SH-SY5Y (cell line): ENCODE data around the gene ETV6.
A peak's percentile ranks its signal among the peaks of the same experiment; 100 is the strongest.

Experiments used
- GATA2 ChIP-seq: IDR thresholded peaks from 2 replicates; pipeline ENCODE4 v1.6.1; 2011; ENCODE audit warnings: mild to moderate bottlenecking, low read depth, low read length
- GATA3 ChIP-seq: IDR thresholded peaks from 2 replicates; pipeline ENCODE4 v1.6.1; 2011; ENCODE audit warnings: low read depth, mild to moderate bottlenecking, low read length, moderate library complexity

The ETV6 gene

GRCh38 chr12:11654802-11655201, 5.3 kb downstream of the ETV6 start:
- no peak for TF ChIP-seq GATA2
- no peak for TF ChIP-seq GATA3

DNA sequence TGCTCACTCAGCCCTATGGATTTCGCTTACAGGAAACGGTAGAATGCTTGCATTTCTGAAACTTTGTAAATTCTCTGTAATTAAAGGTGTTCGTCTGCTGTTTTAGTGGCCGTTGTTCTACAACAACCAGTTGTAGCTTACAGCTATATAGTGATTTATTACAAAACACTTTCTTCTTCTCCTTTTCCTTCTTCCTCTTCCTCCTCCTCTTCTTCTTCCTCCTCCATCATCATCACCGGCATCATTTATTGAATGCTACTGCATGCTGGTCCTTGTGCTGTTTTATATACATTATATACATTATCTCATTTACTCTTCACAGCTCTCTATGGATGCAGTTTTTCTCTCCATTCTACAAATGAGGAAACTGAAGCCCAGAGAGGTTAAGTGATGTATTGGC, 6.4 kb downstream of the ETV6 start:
- TF ChIP-seq GATA3, result no peak
- TF ChIP-seq GATA2, result no peak

GRCh38 chr12:11656550-11656949, 7.1 kb downstream of the ETV6 start:
- TF ChIP-seq GATA3 (no peak), GATA2 (no peak)

GRCh38 chr12:11657511-11657910, 8.0 kb downstream of the ETV6 start:
- TF ChIP-seq GATA3 (no peak), GATA2 (no peak)

DNA sequence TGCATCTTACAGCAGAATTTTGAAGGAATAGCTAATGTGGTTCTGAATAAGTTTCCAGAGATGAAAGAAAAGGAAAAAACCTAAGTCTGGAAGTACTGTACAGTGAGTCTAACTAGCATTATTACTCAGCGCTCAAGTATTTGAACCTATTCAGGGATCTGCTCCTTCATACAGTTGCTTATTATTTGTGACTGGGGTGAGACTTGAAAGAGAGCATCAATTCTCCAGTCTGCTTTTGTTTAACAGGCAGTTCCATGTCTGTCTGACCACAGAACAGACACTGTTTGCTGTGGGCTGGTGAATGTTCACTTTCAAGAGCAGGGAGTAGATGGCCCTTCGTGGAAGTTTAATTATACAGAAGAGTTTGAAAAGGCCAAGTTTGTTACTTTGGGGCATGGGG, 9.3 kb downstream of the ETV6 start:
- no peak for TF ChIP-seq GATA2
- TF ChIP-seq GATA3, result no peak

DNA sequence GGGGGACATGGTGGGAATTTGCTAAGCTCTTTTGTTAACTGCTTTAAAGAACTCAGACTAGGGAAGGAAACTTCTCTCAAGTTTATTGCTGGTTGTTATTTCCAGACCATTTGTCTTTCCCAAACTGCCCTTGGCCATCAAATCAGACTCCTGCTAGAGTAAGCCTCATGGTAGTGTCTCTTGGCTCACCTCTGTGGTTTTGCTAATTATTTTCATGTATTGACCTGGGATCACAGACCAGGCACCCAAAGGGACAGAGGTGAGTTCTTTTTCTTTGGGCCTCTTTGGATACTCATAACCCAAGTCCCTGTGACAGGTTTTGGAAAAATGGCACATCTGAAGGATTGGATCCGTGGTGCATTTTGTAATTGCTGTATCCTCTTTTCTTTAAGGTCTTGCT, 11.2 kb downstream of the ETV6 start:
- TF ChIP-seq GATA2 (no peak), GATA3 (no peak)

DNA sequence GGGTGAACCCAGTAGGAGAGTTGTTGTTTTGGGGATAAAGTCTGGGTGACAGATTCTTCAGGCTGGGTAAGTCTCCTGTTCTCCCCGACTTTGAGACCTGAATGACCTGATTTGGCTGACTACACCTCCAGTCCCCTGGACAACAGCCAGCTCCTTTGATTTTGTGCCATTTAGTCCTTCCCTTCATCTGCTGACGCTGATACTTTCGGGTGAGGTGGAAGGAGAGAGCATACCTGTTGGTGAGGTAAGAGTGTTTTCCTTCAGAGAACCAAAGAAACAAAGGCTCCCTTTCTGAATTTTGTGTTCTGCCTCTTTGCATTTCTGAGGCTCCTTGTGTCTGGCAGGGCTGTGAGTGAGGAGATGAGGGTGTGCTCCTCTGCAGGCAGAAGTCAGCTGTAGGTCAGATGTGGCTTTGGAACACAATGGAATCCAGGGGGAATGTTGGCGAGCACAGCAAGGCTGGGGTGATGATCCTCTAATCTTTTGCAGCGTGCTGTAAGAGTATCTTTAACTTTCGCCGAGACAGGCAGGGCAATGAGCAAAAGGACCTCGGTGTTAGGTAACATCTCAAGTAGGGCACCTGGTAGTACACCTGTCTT, 12.1 kb downstream of the ETV6 start:
- no peak for TF ChIP-seq GATA3

- TF ChIP-seq GATA3 (no peak), GATA2 (no peak)
Observed at GRCh38 chr12:11662369-11662768, 12.9 kb downstream of the ETV6 start.

GRCh38 chr12:11663130-11663529, 13.7 kb downstream of the ETV6 start:
- TF ChIP-seq GATA2 (no peak), GATA3 (no peak)

GRCh38 chr12:11664101-11664500, 14.6 kb downstream of the ETV6 start:
- TF ChIP-seq GATA2 (no peak), GATA3 (no peak)

DNA sequence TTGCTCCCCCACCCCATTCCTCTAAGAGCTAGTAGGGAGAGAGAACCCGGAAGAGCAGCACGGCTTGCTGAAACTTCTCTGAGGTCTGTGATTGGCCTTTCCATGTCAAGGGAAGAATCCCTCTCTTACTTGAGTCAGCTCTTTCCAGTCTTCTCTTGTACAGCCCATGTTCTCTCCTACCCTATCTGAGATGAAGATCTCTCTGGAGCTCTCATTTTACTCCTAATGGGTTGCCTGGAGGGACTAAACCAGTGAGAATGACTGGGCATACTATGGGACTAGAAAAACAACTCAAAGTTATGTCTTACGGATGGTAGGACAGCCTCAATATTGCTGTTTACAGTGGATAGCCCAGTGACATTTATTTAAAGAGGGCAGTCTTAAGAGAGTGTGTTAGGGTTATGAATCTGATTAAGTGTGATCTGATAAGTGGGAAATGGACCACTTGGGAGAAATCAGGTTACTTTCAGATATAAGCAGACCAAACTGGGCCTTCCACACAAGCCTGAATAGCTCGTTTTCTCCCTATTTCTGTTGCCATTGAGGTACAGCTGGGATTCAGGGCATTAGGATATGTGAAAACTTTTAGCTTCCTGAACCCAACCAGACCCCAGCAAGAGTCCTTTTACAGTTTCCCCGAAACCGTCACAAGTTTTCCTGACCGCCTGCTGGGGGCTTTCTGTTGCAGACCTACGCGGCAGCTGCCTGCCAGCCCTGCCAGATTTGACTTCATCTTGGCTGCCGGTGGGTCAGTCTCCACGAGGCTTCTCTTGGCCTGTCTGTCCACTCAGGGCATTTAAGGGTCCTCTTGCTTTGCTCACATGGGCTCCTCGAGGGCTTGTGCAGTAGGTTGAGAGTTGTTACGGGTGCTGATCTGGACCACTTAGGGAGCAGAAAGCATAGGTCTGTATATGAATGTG, 16.9 kb downstream of the ETV6 start:
- TF ChIP-seq GATA2 (no peak), GATA3 (no peak)

DNA sequence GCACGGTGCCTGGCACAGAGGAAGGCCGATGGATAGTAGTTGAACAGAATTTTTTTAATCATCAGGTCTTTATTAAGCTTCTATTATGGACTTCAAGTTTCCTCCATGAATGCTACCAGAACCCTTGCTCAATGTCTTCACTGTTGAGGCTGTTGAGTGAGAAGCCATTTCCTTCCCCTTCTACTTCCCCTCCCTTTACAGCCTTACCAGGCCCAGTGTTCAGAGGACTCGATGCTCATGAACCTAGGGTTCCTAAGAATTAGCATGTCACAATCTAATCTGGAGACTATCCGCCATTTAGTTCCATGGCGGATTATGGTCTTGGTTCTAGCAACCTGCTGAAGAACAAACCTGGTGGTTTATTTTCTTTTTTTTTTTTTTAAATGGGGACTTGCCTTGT, 17.7 kb downstream of the ETV6 start:
- TF ChIP-seq GATA3 (no peak), GATA2 (no peak)

- TF ChIP-seq GATA3 (no peak), GATA2 (no peak)
Observed at GRCh38 chr12:11668611-11669010, 19.1 kb downstream of the ETV6 start.

DNA sequence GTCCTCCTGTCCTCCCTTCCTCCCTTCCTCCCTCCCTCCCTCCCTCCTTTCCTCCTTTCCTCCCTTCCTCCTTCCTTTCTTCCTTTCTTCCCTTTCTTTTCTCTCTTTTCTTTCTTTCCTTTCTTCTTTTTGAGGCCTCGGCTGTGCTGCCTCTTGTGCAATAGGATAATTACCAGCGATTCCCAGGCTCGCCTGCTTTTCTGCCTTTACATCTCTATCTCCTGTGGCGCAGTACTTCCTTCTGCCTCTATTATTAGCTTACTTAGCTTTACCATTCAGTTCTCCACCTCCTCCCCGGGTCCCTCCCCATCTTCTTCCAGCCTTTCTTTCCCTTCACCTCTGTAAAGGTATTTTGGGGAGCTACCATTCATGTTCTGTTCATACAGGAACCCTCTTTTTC, 19.9 kb downstream of the ETV6 start:
- TF ChIP-seq GATA3 (no peak), GATA2 (no peak)

GRCh38 chr12:11672256-11673191, 23.1 kb downstream of the ETV6 start:
- peak; percentile 21; the same call in 1 of the 2 replicates for TF ChIP-seq GATA3
- peak; percentile 83 for TF ChIP-seq GATA2
